NCI-H2171 (cell line): ENCODE results near the gene AUP1.

Experiments
- DNase-seq: peaks from one replicate; lab custom pipeline; 2025; lab: John Stamatoyannopoulos, UW

The AUP1 gene

GRCh38 chr2:74513605-74514367 lies 15.7 kb downstream of the AUP1 start:
- no peak for DNase-seq

- DNase-seq: no peak
Observed at GRCh38 chr2:74512744-74513604, 16.5 kb downstream of the AUP1 start.

- no peak for DNase-seq
Observed at GRCh38 chr2:74511104-74511989, 18.2 kb downstream of the AUP1 start.

DNA sequence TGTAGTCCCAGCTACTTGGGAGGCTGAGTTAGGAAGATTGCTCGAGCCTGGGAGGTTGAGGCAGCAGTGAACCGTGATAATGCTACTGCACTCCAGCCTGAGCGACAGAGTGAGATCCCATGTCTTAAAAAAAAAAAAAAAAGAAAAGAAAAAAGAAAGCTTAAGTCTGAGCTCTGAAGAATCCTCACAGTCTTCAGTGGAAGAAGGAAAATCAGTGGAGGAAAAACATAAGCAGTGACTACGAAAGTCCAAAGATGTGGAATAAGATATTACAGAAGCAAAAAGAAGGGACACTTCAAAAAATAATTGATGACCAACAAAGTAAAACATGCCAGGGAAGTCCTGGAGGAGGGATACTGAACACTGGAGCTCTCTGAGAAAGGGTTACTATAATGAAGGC lies 19.2 kb downstream of the AUP1 start:
- DNase-seq: no peak

- peak; percentile 78 for DNase-seq
Observed at GRCh38 chr2:74507926-74508520, 21.5 kb downstream of the AUP1 start.

DNA sequence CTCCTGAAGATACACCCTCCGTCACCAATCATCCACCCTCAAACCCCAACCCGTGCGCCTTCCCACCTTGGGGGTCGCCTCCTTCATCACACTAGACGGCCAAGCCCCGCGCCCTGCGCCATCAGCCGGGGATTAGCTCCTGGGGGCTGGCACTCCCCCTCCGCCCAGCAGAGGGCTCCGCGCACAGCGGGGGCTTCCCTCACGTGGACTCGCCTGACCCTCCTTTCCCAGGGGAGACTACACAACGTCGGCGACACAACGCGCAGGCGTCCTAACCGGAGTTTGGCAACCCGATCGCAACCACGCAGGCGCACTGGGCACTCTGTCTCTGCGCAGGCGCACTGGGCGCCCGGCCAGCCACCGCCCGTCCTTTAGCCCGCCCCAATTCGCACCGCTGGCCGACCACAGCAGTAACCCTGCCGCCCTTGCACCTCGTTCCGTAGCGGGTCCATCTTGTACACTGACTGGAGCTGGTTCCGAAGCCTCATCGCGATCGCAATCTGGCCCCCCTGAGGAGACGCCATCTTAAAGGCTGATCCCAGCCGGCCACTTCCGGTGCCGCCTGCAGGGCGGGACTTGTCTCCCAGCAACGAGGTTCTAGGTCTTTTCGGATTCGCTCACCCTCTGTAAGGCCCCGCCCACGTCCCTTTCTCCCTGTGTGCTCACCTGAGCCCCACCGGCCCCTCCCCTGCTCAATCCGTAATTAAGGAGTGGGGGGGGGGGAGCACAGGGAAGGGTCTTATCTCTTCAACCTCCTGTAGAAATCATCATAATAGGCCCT lies 22.2 kb downstream of the AUP1 start, which contains the start of gene PCGF1:
Gene PCGF1 (minus strand): TSS at position 551 of the 781 bp plus-strand sequence. CDS start 27 bp downstream, at position 524.
- peak; percentile 98 for DNase-seq

DNA sequence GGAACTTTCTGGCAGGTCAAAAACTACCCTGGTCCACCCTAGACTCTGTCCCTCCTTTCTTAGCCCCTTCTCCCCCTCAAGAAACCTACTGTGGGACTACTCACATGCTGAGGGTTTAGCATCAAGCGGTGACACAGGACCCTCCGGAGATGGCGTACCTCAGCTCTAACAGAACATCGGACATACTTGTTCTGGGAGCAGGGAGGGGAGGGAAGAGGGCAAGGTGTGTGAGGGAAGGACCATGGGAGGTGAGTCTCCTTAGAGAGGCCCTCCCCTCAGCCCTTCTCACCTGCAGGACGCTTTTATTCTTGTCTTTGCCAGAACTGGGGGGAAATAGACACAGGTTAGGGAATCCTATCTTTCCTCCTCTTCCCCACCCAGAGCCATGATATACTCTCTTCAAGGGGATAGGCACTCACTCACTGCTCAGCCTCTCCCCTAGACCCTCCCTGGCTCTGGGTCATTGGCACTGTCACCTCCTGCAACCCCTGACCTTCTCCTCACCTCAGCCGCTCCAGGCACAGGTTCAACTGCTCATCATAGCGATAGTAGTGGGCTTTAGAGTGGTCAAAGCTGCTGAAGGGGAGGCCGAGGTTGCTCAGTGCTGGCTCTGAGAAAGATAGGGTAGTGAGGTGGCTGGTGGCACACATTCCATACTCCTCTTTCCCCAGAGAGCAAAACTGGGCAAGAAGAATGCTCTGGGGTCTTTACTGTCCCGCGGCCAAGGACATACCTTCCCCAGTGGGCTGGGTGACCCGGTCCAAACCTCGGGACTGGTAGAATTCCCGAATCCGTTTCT lies 23.9 kb downstream of the AUP1 start:
- no peak for DNase-seq

DNA sequence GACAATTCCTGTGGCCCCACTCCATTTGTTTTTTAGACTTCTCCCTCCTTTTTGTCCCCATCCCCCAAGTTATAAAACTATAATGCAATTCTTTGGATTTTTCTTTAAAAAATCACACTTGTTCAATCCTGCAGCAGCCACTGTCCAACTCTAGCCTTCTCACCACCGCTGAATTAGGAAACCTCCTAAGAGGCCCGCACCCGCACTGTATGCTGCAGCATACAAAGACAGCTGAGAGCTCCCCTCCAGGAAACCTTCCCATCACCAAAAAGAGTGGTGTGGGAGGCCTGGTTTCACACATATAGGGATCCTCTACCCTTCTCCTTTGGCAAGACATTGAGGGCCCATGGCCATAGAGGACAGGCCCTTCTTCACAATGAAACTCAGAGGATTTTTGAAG lies 24.9 kb downstream of the AUP1 start:
- no peak for DNase-seq

GRCh38 chr2:74503506-74504475 lies 25.7 kb downstream of the AUP1 start:
- no peak for DNase-seq

DNA sequence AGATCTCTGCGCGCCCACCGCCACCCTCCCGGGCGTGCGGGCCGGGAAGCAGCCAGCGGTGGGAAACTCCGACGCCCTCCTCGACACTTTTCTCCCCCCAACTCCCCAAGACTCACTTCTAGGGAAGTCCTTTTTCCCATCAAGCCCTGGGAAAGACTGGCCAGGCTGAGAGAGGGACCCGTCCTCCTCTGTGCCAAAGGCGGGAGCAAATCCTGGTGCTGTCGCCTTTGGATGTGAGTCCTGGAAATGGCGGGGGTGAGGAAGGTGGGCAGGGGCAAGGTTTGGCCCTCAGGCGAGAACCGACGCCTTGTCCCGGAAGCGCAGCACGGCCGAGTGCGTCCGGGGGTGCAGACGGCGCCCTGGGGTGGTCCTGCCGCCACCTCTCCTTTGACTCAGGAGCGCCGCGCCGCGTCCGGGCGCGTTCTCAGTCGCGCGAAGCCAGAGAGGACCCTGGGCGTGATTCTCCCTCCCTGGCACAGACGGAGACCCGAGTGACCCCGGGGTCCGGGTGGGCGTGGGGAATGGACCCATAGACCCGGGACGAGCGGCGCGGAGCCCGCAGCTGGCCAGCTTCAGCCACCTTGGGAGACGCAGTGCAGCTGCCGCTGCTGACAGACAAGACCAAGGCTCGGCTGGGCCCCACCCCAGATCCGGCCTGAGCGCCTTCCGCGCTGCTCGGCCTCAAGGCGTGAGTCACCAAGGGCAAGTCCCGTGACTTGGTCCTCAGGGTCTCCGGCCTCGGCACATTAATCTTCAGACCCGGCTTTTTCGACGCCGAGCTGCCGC lies 26.6 kb downstream of the AUP1 start:
- no peak for DNase-seq

GRCh38 chr2:74502147-74502719 lies 27.3 kb downstream of the AUP1 start:
- DNase-seq: no peak

DNA sequence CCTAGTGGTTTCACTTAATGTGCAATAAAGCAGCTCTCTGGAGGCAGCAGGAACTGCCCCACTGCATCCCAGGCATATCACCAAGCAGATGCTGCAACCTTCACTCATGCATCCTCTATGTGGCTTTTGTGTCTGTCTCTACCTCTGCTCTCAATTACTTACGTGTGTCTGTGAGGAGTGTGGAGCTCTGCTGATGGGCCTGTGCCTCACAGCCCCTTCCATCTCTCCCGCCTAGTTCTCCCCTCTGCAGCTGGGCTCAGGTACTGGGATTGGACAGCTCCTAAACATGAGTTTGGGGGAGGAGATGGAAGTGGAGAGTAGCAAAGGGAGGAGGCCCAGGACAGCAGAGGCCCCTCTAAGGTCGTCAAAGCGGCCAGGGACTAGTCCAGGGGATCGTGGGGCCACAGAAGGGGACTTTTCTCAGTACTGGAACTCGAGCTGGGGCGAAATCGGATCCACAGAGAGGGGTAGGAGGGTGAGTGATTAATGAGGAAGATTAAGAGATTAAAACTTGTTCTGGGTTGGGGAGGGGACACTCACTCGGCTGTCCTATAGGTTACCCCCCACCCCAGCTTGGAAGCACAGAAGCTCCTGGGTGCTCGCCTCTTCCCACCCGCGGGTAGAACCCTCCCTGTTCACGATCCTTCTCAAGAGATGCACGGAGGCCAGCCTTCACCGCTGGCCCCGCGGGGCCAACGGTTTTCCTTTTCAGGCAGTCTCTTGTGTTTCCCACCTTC lies 28.0 kb downstream of the AUP1 start:
- DNase-seq: no peak

GRCh38 chr2:74500578-74500946 lies 28.9 kb downstream of the AUP1 start:
- no peak for DNase-seq

- no peak for DNase-seq
Observed at GRCh38 chr2:74499940-74500577, 29.4 kb downstream of the AUP1 start.

DNA sequence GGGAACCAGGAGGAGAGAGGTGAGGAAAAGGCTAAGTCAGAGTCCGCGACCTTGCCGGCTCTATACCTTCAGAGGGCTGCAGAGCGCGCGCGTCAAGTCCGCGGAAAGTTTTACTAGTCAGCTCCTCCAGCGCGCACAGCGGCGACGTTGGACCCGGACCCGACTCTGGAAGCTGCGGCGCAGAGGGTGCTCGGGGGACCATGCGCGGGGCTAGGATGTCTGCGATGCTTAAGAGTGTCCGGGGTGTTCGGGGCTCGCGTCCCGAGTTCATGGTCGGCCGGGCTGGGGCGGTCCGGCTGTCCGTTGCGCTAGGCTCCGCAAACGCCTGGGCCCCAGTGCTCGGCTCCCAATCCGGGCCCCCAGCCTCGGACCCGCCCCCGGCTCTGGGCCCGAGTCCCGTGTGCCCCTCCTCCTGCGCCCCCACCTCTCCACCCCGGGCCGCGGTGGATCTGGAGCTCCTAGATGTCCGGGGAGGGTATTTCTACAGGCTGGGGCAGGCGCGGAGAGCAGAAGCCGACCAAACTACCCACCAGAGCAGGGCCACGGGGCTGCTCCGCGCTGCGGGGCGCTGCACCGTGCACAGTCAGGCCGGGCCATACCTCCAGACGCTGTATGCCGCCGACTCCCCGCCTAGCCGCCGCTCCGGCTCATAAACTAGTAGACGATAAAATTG lies 30.1 kb downstream of the AUP1 start, which contains the start of gene LBX2:
Gene LBX2 (minus strand): TSS at position 337 of the 673 bp plus-strand sequence. CDS start 66 bp downstream, at position 271.
- no peak for DNase-seq
